GM21360 (cell line): ENCODE measurements around the gene NCAPD3.
"Not testable (repeated sequence)": the region's sequence is repeated elsewhere in the genome, so short reads cannot be mapped to it uniquely, and the experiment has no call there.

Experiments
- ATAC-seq: cut with Tn5 transposase; IDR thresholded peaks from one replicate; pipeline ENCODE4 v1.9.1; 2021; ENCODE audit warnings: mild to moderate bottlenecking, moderate library complexity; ENCODE audit not compliant: unreplicated experiment

The NCAPD3 gene

DNA sequence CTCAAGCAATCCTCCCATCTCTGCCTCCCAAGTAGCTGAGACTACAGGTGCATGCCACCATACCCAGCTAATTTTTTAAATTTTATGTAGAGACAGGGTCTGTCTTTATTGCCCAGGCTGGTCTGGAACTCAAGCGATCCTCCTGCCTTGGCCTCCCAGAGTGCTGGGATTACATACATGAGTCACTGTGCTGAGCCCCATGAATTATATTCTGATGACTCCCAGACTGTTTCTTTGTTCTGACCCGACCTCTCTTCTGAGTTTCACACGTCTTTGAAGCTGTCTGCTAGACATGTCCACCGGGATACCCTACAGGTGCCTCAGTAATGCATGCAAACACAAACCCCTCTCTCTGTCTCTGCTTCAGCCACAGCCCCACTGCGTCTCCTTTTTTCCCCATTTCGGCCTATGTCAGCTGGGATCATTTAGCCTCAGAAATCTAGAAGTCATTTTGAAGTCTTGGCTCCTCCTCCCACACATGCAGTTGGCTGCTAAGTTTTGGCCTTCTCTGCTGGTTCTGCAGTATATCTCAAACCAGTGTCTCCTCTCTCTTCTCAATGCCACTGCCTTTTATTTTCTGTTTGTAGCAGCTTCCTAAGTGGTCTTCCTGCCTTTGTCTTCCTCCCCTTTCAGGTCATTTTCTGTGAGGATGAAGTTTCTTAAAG is 5.5 kb upstream of the NCAPD3 start:
- no peak for ATAC-seq

DNA sequence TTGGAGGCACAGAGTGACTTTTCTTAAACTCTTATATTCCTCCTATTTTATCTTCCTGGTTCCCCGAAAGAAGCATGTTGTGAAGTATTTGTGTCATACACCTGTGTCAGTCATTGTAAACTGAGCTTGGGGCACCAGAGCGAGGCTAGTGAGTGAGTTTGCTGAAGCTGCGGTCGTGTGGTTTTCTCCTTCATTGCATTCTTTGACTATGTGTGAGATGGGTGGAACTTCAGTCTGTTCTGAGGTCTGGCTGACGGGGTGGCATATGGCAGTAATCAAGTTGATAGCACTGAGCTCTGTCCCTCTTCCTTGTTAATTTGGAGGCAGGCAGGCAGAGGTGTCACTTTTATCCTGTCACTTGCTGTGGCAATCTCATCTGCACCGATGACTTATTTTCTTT is 4.9 kb upstream of the NCAPD3 start:
- peak; percentile 58 for ATAC-seq

DNA sequence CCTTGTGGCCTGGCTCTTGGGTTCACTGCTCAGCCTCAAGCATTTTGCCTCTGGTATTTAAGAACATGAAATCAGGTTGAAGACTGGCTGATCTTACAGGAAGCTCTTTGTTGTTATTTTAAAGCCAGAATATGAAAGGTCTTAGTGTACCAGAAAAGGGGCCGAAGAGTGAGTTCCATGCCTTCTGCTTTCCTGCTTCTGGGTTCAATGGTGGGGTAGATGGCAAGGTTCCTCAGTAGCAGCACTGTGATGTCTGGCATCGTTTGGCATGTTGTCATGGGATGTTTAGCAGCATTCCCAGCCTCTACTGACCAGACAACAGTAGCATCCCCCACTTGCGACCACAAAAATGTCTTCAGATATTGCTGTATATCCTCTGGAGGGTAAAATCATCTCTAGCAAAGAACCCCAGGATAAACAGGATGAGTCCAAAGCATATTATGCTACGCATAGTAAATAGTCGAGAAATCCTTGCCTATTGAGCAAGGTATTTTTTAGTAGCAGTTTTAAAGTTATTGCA is 3.1 kb upstream of the NCAPD3 start:
- no peak for ATAC-seq

DNA sequence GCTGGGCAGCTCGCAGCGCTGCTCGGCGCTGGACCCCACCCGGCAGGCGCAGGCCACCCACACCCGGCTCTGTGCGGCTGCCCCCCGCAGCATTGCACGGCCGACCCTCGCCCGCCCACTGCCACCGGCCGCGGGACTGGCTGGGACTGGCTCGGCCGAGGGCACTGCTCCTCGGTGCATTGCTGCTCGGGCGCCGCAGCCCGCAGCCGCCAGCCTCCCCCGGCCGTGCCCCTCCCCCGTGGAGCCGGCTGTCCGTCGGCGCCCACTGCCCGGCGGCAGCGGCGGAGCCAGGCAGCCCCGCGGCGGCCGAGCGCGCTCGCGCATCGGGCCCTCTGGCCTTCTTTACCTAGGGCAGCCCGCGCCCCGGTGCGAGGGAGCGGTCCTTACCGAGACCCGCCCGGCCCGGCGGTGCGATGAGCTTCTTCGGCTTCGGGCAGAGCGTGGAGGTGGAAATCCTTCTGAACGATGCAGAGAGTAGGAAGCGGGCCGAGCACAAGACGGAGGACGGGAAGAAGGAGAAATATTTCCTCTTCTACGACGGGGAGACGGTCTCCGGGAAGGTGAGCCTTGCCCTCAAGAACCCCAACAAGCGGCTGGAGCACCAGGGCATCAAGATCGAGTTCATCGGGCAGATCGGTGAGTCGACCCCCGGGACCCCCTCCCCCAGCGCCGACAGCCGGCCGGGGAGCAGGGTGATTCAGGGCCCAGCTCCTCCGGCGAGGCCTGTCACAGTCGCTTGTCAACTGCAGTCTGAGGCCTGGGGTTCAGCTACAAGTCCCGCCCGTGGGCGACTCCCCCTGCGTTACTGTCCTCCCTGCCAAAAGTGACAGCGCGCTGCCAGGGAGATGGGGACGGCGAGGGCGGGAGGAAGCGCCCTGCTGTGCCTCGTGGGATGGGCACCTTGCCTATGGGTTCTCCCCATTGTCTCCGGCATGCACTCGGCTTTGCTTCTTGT is 1.2 kb upstream of the NCAPD3 start:
- peak; percentile 21 for ATAC-seq

DNA sequence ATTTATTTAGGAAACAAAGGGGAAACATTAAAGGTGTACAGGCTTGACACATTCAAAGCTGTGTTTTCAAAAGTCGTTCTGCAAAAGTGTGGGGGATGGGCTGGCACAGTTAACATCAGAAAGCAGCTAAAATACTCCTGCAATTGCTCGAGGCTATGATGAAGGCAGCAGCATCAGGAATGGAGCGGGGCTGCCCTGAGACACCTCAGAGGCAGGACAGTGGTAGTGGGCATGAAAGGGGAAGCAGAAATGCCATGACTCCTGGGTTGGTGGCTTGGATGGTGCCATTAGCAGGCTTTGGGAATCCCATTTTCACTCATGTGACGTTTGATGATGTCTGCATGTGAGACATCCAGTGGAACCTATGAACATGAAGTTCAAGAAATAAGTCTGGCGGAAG is 646 bp downstream of the NCAPD3 start:
- no peak for ATAC-seq

DNA sequence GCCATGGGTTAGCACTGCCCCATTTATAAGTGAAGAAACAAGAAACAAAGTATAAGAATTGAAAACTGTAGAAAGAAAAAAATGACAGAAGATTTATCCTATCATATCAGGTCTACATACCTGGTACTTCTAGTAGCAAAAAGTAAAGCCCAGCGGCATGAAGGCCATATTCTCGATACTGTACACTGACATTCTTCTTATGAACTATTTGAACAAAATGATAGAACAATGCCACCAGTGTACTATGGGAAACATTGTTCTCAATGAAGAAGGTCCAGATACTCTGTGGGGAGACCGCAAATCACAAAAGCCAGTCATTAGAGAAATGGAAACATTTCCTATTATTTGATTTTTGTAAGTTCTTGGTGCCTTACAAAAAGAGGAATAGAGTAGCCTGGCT is 7.0 kb downstream of the NCAPD3 start:
- ATAC-seq, result no peak

DNA sequence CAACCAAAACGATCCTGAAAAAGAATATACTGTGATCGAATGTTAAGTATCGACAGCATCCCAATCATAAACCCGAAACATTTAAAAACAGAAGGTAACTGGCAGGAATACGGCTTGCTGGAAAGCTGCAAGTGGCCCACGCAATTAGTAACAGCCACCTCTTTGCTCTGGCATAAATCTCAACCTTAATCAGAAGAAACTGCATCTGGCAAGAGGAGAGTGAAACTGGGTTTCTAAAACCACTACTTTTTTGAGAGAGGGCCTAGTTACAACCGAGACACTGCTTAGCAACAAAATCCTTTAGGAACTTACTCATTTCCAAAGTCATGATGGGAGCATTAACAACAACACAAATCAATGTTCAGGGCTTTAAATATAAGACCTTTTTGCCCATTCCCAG is 7.9 kb downstream of the NCAPD3 start:
- ATAC-seq, result no peak

DNA sequence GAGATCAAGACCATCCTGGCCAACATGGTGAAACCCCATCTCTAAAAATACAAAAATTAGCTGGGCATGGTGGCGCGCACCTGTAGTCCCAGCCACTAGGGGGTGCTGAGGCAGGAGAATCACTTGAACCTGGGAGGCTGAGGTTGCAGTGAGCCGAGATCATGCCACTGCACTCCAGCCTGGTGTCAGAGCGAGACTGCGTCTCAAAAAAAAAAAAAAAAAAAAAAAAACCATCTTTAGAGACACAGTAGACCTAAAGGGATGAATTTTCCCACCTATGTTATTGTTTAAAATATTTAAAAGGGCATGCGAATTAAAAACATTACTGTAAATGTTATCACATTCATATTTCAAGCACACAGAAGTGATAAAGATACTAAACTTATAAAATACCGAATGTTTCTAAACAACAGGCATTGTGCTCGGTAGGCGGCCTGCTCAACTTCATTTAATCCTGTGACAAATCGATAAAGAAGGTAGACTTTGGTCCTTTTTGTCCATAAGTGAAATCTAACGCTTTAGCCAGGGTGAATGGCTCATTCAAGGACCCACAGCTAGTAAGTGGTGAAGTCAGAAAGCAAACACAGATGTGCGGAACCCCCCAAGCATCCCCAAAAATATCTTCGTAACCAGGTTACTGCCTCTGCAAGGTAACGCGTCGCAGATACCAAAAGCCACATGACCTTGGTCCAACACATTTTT is 16.1 kb downstream of the NCAPD3 start:
- ATAC-seq, result no peak

DNA sequence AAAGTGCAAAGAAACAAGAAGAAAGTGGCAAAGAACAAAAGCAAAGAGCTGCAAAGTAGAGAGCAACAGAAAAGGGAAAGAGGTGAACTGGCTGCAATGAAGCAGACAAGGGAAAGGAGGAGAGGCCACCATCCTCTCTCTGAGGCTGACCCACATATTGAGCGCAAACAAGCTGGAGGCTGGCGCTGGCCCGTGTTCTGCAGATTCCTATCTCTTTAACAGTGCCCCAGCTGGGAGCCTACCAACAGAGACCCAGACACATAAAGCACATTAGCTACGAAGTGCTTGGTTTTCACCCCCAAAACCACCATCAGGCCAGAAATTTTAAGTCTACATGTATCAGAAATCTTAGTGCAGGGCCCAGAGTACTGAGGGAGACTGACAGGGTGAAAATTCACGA is 17.6 kb downstream of the NCAPD3 start:
- no peak for ATAC-seq

DNA sequence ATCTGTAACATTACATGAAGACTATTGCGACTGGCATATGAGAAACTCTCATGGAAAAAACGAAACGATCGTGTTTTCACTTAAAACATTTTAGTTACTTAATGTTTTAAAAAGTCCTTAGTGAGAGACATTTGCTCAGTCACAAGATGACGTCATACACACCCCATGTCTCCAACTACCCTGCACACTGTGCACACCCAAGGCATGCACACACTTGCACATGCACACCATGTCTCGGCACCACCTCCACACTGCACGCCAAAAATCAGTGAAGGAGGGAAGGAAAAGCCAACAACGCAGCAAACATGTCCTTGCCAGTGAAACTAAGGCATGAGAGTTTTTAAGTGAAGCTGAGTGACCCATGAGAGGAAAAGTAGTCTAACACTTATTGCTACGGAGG is 18.0 kb downstream of the NCAPD3 start:
- no peak for ATAC-seq

DNA sequence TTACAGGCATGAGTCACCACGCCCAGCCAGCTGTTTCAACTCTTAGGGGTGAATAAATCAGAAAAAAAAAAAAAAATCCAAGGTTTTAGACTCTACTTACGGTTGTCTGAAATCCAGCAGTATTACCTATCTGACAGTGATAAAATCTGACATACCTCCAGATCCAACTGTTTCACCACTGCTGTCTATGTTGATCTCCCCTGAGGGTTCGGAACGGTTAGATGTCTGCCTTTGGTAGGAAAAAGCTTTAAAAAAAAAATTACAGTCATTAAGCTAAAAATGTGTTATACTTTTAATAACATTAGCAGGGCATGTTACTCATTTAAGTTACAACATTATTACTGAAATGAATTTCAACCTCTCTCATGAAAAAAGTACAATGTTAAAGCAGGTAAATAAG is 21.1 kb downstream of the NCAPD3 start:
- ATAC-seq, result no peak

DNA sequence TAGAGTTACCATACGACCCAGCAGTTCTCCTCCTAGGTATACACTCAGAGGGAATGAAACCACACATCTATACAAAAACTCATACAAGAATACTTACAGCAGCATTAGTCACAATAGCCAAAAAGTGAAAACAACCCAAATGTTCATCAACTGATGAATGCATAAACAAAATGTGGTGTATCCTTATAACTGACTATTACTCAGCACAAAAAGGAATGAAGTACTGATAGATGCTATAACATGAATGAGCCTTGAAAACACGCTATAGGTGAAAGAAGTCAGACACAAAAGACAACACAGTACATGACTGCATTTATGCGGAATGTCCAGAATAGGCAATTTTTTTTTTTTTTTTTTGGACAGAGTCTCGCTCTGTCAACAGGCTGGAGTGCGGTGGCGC is 23.1 kb downstream of the NCAPD3 start:
- no peak for ATAC-seq

DNA sequence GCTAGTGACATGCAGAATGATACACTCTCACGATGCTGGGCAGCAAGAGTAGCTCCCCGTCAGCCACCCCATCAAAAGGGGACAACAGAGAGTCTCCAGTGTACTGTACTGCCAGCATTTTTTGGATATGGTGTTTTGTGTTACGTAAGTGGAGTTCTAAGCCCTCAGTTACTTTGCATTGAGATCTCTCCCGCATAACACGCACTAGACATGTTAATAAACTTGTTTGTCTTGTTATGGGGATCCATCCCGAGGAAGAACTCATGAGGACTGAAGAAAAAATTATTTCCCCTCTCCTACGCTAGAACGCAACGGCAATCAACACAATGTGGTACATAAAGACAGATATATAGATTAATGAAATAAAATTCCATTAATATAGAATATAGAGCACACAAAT is 24.2 kb downstream of the NCAPD3 start:
- no peak for ATAC-seq

DNA sequence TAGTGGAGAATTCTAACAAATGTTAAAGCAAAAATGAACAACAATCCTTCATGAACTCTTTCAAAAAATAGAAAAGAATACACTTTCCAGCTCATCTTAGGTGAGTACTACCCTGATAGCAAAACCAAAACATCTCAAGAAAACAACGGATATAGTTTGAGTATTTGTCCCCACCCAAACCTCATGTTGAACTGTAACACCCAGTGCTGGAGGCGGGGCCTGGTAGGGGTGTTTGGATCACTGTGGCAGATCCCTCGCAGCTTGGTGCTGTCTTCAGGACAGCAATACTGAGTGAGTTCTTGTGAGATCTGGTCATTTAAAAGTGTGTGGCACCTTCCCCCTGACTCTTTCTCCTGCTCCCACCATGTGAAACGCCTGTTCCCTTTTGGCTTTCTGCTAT is 27.0 kb downstream of the NCAPD3 start:
- no peak for ATAC-seq

DNA sequence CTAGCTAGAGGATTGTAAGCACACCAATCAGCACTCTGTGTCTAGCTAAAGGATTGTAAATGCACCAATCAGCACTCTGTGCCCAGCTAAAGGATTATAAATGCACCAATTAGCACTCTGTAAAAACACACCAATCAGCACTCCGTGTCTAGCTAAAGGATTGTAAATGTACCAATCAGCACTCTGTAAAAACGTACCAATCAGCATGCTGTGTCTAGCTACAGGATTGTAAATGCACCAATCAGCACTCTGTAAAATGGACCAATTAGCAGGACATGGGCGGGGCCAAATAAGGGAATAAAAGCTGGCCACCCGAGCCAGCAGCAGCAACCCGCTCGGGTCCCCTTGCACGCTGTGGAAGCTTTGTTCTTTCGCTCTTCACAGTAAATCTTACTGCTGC is 35.7 kb downstream of the NCAPD3 start:
- ATAC-seq, result not testable (repeated sequence)

DNA sequence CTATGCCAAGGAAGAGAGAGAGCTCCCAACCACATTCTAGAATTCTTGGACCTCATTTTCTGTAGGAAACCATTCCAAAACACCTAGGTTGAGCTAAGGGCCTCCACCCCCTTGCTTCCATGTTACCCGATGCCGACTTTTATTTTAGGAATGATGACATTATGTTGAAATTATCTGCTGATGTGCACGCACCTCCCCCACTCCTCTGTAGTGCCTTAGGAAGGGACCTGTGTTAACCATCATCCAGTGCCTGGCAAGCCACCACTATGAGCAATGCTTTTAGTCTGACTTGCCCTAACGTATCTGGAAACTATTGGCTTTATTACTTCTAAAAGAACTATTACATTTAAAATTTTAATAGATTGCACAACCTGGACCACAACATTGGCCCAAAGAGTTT is 42.1 kb downstream of the NCAPD3 start:
- no peak for ATAC-seq

DNA sequence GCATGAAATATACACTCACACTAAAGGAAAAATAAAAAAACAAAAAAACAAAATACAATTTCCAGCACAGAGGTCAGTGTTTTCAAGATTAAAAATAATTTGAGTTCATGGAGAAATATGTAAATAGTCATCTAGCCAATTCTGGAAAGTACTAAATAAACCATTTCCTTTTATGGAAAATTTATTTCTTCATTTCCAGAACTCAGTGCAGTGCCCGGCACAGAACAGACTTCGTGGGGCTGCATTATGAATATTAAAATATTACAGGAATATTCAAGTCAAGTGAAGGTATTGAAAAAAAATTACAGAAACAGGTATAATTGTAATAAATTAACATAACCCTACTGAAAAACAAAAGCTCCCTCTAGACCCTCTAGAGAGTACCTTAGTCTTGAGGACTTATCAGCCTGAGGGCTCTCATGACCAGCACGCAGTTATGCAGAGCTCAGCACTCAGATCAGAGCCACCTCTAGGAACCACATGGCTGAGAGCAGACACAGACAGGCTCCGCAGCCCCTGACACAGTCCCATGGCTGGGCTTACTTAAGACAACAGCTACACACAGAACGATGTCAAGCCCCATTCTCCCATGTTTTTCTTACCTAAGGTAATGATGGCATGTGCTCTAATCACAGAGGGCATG is 45.6 kb downstream of the NCAPD3 start:
- ATAC-seq, result no peak

DNA sequence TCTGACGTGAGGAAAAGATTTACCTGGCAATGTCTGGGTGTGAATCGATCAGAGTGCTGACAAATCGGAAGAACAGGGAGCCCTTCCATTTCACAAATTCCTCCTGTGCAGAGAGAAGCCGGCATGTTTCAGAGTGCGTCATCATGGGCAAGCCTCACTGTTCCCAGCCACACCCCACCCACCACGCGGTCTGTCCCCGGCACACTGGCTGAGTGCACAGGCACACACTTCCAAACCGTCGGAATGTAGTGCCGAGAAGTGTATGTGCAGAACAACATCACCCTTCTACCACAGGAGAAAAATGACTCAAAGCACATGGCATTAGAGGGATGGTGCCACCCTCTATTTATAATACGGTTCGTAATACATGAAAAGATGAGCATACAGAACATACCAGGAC is 47.5 kb downstream of the NCAPD3 start:
- ATAC-seq, result no peak

DNA sequence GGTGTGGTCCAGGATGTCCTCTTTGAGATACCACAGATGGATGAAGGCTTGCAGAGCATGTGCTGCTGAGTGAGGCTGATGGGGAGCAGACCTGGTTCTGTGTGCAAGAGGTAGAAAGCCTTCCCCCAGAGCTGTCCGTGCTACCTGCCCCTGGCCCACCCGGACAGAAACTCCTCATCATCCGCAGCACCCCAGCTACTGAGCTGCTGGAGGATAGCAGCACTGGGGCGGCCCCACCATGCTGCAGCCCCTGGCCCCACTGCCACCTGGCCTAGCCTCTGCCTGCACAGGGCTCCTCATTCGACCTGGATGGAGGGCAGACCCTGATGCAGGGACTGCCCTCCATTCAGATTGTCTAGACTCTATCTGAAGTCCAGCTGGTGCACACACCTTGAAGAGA is 50.5 kb downstream of the NCAPD3 start:
- no peak for ATAC-seq

DNA sequence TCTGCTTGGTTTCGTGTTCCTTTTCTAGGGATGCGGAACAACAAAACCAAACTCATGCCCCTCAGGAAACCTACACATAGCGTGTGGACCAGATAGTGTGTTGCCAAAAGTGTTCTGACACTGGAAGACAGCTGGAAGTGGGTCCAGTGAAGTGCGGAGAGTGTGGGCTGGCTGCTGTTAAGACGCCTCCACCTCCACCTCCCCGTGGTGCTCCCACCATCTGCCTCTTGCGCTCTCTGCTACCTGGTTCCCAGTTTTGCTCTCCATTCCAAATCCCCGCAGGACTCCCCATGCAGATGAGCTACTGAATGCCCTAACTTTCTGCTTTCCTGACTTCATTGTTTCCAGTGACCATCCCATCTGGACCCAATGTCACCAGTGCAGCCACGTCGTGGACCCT is 51.8 kb downstream of the NCAPD3 start:
- ATAC-seq, result no peak

DNA sequence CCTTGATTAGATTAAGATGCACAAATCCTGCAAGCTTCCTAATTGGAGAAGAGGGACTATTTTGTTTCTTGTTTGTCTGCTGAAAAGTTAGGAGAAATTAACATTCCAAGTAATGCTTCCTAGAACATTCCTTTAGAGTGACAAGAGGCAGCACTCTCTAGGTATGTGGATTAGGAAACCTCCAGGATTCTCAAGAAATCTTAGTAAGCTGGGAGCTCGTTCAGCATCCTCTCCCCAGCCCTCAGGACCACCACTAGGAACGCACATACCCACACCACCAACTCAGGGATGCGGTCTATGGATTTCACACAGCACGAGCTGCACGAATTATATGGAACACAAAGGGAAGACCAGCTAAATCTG is 52.9 kb downstream of the NCAPD3 start:
- ATAC-seq, result no peak
